ENCODE measurements around the gene SBF2. TPM values are rescaled to one million over a fixed set of nuclear protein-coding genes. Genes with fewer than 3 reads are reported as not detected.

SBF2 gene
- total and polyA plus RNA-seq, 9 of the 15 experiments (the other 6 are each of a cell fraction or from before 2014, with no cell fraction given) = 0.80 to 9.5 (median 5.0) TPM

DNA sequence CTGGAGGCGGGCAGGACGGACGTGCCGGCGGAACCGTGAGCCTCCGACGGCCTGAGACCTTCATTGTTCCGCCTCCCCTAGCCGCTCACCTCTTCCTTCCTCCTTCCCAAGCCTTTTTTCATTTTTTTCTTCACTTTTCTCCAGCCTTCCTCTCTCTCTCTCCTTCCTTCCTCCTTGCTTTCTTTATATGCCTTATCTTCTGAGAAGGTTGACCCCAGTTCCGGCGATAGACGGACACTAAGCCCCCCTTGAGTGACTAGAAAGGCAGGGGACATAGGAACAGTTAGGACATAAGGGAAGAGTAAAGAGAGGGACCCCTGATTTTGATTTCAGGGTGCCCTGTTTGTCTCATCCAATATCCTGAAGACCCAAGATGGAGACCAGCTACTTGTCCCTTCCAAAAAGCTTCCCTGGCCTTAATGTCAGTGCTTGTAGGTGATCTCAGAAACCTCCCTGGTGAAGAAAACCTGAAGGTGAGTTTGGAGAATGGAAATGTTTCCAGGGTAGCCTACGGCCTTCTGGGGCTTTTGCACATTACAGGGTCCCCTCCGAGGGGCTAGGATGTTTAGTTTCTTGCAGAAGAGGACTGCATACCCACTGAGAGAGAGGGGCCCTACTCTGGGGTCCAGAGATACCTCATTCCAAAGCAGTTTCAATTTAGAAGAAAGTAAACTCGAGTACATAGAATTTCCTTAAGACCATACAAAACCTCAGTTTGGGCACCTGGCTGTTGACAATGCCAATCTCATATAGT, 14.4 kb upstream of the SBF2 start (continued):
- TF ChIP-seq, protein P1, sequence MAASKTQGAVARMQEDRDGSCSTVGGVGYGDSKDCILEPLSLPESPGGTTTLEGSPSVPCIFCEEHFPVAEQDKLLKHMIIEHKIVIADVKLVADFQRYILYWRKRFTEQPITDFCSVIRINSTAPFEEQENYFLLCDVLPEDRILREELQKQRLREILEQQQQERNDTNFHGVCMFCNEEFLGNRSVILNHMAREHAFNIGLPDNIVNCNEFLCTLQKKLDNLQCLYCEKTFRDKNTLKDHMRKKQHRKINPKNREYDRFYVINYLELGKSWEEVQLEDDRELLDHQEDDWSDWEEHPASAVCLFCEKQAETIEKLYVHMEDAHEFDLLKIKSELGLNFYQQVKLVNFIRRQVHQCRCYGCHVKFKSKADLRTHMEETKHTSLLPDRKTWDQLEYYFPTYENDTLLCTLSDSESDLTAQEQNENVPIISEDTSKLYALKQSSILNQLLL (CRISPR knock-in tag; IDR thresholded peaks at IDR 0.05; ENCODE audit: borderline replicate concordance) = no peak
- TF ChIP-seq, protein P2, sequence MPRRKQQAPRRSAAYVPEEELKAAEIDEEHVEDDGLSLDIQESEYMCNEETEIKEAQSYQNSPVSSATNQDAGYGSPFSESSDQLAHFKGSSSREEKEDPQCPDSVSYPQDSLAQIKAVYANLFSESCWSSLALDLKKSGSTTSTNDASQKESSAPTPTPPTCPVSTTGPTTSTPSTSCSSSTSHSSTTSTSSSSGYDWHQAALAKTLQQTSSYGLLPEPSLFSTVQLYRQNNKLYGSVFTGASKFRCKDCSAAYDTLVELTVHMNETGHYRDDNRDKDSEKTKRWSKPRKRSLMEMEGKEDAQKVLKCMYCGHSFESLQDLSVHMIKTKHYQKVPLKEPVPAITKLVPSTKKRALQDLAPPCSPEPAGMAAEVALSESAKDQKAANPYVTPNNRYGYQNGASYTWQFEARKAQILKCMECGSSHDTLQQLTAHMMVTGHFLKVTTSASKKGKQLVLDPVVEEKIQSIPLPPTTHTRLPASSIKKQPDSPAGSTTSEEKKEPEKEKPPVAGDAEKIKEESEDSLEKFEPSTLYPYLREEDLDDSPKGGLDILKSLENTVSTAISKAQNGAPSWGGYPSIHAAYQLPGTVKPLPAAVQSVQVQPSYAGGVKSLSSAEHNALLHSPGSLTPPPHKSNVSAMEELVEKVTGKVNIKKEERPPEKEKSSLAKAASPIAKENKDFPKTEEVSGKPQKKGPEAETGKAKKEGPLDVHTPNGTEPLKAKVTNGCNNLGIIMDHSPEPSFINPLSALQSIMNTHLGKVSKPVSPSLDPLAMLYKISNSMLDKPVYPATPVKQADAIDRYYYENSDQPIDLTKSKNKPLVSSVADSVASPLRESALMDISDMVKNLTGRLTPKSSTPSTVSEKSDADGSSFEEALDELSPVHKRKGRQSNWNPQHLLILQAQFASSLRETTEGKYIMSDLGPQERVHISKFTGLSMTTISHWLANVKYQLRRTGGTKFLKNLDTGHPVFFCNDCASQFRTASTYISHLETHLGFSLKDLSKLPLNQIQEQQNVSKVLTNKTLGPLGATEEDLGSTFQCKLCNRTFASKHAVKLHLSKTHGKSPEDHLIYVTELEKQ (CRISPR knock-in tag; IDR thresholded peaks at IDR 0.05) = no peak
- TF ChIP-seq, protein P3, sequence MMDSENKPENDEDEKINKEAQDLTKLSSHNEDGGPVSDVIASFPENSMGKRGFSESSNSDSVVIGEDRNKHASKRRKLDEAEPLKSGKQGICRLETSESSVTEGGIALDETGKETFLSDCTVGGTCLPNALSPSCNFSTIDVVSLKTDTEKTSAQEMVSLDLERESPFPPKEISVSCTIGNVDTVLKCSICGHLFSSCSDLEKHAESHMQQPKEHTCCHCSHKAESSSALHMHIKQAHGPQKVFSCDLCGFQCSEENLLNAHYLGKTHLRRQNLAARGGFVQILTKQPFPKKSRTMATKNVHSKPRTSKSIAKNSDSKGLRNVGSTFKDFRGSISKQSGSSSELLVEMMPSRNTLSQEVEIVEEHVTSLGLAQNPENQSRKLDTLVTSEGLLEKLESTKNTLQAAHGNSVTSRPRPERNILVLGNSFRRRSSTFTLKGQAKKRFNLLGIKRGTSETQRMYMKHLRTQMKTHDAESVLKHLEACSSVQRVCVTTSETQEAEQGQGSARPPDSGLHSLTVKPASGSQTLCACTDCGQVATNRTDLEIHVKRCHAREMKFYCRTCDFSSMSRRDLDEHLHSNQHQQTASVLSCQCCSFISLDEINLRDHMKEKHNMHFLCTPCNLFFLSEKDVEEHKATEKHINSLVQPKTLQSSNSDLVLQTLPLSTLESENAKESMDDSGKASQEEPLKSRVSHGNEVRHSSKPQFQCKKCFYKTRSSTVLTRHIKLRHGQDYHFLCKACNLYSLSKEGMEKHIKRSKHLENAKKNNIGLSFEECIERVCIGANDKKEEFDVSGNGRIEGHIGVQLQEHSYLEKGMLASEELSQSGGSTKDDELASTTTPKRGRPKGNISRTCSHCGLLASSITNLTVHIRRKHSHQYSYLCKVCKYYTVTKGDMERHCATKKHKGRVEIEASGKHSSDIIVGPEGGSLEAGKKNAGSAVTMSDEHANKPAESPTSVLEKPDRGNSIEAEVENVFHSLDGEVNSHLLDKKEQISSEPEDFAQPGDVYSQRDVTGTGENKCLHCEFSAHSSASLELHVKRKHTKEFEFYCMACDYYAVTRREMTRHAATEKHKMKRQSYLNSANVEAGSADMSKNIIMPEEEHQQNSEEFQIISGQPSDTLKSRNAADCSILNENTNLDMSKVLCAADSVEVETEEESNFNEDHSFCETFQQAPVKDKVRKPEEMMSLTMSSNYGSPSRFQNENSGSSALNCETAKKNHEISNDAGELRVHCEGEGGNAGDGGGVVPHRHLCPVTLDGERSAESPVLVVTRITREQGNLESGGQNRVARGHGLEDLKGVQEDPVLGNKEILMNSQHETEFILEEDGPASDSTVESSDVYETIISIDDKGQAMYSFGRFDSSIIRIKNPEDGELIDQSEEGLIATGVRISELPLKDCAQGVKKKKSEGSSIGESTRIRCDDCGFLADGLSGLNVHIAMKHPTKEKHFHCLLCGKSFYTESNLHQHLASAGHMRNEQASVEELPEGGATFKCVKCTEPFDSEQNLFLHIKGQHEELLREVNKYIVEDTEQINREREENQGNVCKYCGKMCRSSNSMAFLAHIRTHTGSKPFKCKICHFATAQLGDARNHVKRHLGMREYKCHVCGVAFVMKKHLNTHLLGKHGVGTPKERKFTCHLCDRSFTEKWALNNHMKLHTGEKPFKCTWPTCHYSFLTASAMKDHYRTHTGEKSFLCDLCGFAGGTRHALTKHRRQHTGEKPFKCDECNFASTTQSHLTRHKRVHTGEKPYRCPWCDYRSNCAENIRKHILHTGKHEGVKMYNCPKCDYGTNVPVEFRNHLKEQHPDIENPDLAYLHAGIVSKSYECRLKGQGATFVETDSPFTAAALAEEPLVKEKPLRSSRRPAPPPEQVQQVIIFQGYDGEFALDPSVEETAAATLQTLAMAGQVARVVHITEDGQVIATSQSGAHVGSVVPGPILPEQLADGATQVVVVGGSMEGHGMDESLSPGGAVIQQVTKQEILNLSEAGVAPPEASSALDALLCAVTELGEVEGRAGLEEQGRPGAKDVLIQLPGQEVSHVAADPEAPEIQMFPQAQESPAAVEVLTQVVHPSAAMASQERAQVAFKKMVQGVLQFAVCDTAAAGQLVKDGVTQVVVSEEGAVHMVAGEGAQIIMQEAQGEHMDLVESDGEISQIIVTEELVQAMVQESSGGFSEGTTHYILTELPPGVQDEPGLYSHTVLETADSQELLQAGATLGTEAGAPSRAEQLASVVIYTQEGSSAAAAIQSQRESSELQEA (IDR thresholded peaks at IDR 0.05; ENCODE audit: low read depth) = no peak
- peak; percentile 16; the same call in 1 of the 2 replicates for TF ChIP-seq DPF2 (IDR thresholded peaks at IDR 0.05)
- TF ChIP-seq NCOA1 (IDR thresholded peaks at IDR 0.05; ENCODE audit: low read depth) = no peak; the same call in 1 of the 2 replicates
- TF ChIP-seq TOE1 (IDR thresholded peaks at IDR 0.05; ENCODE audit: borderline replicate concordance) = peak; percentile 42; the same call in 1 of the 2 replicates
- no peak for TF ChIP-seq TOE1 (CRISPR knock-in tag; IDR thresholded peaks at IDR 0.05; ENCODE audit: borderline replicate concordance, low read depth)
- TF ChIP-seq PTBP1 (IDR thresholded peaks at IDR 0.05; ENCODE audit: low read depth, low read length) = 0 out of 2 replicates have a peak, but pooled peaks have one; percentile 7
- no peak for TF ChIP-seq SRSF1 (IDR thresholded peaks at IDR 0.05; ENCODE audit: low read depth, low read length)
- TF ChIP-seq FOXP1 (CRISPR knock-in tag; IDR thresholded peaks at IDR 0.05) = no peak
- TF ChIP-seq, protein P4, sequence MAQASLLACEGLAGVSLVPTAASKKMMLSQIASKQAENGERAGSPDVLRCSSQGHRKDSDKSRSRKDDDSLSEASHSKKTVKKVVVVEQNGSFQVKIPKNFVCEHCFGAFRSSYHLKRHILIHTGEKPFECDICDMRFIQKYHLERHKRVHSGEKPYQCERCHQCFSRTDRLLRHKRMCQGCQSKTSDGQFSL (CRISPR knock-in tag; IDR thresholded peaks at IDR 0.05) = no peak
- TF ChIP-seq, protein P4 (tag; IDR thresholded peaks at IDR 0.05) = 0 out of 4 replicates have a peak, but pooled peaks of 1 of the 2 experiments have one; percentile 0
- TF ChIP-seq ZFP30 (CRISPR knock-in tag; IDR thresholded peaks at IDR 0.05; ENCODE audit: borderline replicate concordance) = no peak
